ENCODE data around the gene ZNF615.
"Not testable (repeated sequence)": the region's sequence is repeated elsewhere in the genome, so short reads cannot be mapped to it uniquely, and the experiment has no call there.

GRCh38 chr19:52026255-52026990 is 18.4 kb upstream of the ZNF615 start:
- not testable (repeated sequence) for TF ChIP-seq CTCF (conservative IDR thresholded peaks at IDR 0.05; ENCODE audit: low read depth in 2 of 2); REST (IDR thresholded peaks at IDR 0.05; ENCODE audit: unreplicated experiment); EZH2 (IDR thresholded peaks at IDR 0.05; ENCODE audit: low read depth, unreplicated experiment); POLR2AphosphoS5 (IDR thresholded peaks at IDR 0.05; ENCODE audit: low read depth); ZNF462 (CRISPR knock-in tag; IDR thresholded peaks at IDR 0.05); EZH2phosphoT487 (IDR thresholded peaks at IDR 0.05; ENCODE audit: unreplicated experiment); CREB1 (CRISPR knock-in tag; IDR thresholded peaks at IDR 0.05; ENCODE audit: low read depth); JUNB (IDR thresholded peaks at IDR 0.05; ENCODE audit: unreplicated experiment); ZNF114 (CRISPR knock-in tag; IDR thresholded peaks at IDR 0.05); ZNF331 (CRISPR knock-in tag; IDR thresholded peaks at IDR 0.05; ENCODE audit: low read depth); NANOG (IDR thresholded peaks at IDR 0.05; ENCODE audit: borderline replicate concordance)
- TF ChIP-seq, protein P1, sequence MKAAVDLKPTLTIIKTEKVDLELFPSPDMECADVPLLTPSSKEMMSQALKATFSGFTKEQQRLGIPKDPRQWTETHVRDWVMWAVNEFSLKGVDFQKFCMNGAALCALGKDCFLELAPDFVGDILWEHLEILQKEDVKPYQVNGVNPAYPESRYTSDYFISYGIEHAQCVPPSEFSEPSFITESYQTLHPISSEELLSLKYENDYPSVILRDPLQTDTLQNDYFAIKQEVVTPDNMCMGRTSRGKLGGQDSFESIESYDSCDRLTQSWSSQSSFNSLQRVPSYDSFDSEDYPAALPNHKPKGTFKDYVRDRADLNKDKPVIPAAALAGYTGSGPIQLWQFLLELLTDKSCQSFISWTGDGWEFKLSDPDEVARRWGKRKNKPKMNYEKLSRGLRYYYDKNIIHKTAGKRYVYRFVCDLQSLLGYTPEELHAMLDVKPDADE (IDR thresholded peaks at IDR 0.05) = not testable (repeated sequence)

Measured in GM23338 (cell line).